ENCODE data around the gene BPTF. TPM values are rescaled to one million over a fixed set of nuclear protein-coding genes. Genes with fewer than 3 reads are reported as not detected.

The BPTF gene
- total and polyA plus RNA-seq, 2 of the 13 experiments (the other 11 are each of a cell fraction or from before 2014, with no cell fraction given), result 43.5 to 66.1 TPM

GRCh38 chr17:68029512-68030215 is 204.4 kb downstream of the BPTF start (continued):
- TF ChIP-seq MLXIP (CRISPR knock-in tag; IDR thresholded peaks at IDR 0.05; ENCODE audit: borderline replicate concordance) (no peak), RBM39 (IDR thresholded peaks at IDR 0.05; ENCODE audit: low read depth, low read length, poor library complexity, severe bottlenecking) (no peak), ZNF607 (CRISPR knock-in tag; IDR thresholded peaks at IDR 0.05; ENCODE audit: borderline replicate concordance) (peak; percentile 36; the same call in 1 of the 2 replicates), SIN3A (IDR thresholded peaks at IDR 0.05; ENCODE audit: borderline replicate concordance, low read depth, low read length) (no peak; the same call in 1 of the 2 replicates), ZNF256 (CRISPR knock-in tag; conservative IDR thresholded peaks at IDR 0.05) (no peak), TEF (CRISPR knock-in tag; IDR thresholded peaks at IDR 0.05) (no peak), ZUFSP (CRISPR knock-in tag; IDR thresholded peaks at IDR 0.05; ENCODE audit: borderline replicate concordance) (no peak), ZNF235 (CRISPR knock-in tag; IDR thresholded peaks at IDR 0.05; ENCODE audit: borderline replicate concordance) (no peak), KLF9 (CRISPR knock-in tag; IDR thresholded peaks at IDR 0.05; ENCODE audit: low read depth) (no peak), NFE2 (CRISPR knock-in tag; IDR thresholded peaks at IDR 0.05) (no peak), SRSF1 (optimal IDR thresholded peaks at IDR 0.05; ENCODE audit: low read depth, low read length) (no peak), MXI1 (IDR thresholded peaks at IDR 0.05; ENCODE audit: borderline replicate concordance, low read depth, low read length) (peak; percentile 73; the same call in 2 of the 3 replicates), THAP7 (CRISPR knock-in tag; IDR thresholded peaks at IDR 0.05) (no peak), IRF9 (CRISPR knock-in tag; IDR thresholded peaks at IDR 0.05; ENCODE audit: borderline replicate concordance) (0 out of 2 replicates have a peak, but pooled peaks have one; percentile 21), ZBTB43 (CRISPR knock-in tag; conservative IDR thresholded peaks at IDR 0.05) (no peak), MEF2D (CRISPR knock-in tag; IDR thresholded peaks at IDR 0.05) (peak; percentile 95), ZNF746 (CRISPR knock-in tag; IDR thresholded peaks at IDR 0.05) (no peak)

Measured in HepG2 (cell line).